Ammon's horn (tissue), 1 donor: ENCODE results near the gene SAMD4A.
"Not testable (repeated sequence)": the region's sequence is repeated elsewhere in the genome, so short reads cannot be mapped to it uniquely, and the experiment has no call there.

ENCODE experiments used
- DNase-seq: peaks from one replicate; pipeline ENCODE4 v3.0.0-alpha.2; 2016; ENCODE audit warnings: low spot score

Gene SAMD4A

DNA sequence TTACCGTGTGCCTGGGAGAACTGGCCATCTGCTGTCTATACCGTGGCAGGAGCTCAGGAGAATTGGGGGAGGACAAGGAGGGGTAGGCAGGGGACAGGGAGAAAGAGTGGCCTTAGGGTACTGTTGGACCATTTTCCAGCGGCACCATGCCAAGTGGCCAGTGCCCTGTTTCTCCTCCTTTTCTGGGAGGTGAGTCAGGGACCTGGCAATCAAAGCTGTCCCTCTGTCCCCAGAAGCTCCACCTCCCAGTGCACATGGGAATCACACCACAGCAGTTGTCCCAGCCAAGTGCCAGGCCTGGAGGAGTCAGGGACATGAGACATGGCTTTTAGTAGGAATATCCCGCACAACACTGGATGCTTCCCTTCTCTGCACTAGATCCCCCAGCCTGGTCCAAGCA is 217.7 kb downstream of the SAMD4A start:
- no peak for DNase-seq

- DNase-seq, result no peak
These were observed 218.3 kb downstream of the SAMD4A start for GRCh38 chr14:54785136-54785777.

DNA sequence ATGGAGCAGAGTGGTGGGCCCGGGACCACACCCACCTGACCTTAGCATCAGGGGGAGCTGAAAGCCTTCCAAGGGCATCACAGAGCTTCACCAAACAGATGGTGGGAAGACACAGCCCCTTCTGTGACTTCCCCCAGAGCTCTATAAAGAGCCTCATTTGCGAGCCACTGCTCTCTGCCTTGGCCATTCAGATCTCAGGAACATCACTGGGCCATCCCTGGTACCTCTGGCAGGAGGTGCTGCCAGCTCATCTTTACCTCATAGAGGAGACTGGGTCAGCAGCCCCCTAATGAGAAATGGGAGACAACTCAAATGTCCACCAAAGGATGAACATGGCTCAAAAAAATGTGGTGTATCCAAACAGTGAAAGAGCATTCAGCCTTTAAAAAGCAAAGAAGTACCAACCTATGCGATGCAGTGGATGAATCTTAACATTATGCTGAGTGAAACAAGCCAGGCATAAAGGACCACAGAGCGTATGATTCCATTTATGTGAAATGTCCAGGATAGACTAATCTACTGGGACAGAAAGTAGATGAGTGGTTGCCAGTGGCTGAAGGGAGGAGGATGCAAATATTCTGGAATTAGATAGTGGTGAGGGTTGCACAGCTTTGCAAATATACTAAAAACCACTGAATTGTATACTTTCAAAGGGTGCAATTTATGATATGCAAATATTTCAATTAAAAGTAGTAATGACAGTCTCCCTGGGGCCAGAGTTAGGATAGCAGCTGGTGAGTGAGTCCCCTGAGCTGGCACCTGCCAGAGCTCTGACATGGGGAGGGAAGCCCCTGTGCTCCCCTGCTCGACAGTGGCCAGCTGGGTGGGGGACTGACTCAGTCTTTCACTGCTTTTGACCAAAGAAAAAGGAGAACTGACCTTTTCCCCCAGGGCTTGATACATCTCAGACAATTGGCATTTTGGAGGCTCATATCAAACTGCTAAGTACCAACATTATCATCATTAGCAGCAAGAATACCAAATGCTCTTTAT is 219.1 kb downstream of the SAMD4A start:
- no peak for DNase-seq

DNA sequence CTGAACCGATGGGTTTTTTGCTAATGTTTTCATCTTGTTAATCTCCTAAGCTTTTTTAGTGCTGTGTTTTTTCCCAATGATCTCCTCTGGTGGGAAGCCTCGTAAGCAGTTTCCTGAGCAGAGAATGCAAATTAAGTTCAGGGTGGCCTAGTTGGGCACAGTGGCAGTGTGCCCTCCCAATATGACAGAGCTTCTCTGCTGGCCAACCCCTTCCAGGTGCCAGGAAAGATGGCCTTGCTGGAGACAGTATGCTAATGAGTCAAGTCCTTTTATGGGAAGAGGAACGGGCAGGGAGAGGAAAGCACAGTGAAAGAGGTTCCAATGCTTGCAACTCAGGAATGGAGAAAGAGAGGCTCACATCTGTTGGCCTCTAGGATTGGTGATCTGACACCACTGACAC is 219.9 kb downstream of the SAMD4A start:
- DNase-seq, result no peak

GRCh38 chr14:54787261-54787660 is 220.3 kb downstream of the SAMD4A start:
- DNase-seq, result no peak

DNA sequence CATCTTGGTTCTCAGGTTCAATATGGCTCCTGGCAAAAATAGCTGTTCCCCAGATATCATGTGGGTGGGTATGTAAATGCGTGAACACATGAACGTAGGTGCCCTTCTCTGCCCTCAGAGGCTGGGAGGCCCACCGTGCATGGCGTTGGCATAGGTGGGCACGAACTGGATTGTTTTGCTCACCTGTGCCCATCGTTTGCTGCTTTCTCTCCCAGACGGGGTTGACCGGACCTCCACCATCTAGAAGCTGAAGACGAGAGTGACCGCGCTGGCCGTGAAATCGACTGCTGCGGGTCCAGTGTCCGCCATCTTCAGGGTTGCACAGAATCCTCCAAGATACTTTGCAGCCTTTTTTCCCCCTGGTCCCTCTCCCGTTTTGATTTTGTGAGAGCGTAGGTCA is 221.8 kb downstream of the SAMD4A start:
- DNase-seq, result no peak

- no peak for DNase-seq
These were observed 222.2 kb downstream of the SAMD4A start for GRCh38 chr14:54789166-54789565.

DNA sequence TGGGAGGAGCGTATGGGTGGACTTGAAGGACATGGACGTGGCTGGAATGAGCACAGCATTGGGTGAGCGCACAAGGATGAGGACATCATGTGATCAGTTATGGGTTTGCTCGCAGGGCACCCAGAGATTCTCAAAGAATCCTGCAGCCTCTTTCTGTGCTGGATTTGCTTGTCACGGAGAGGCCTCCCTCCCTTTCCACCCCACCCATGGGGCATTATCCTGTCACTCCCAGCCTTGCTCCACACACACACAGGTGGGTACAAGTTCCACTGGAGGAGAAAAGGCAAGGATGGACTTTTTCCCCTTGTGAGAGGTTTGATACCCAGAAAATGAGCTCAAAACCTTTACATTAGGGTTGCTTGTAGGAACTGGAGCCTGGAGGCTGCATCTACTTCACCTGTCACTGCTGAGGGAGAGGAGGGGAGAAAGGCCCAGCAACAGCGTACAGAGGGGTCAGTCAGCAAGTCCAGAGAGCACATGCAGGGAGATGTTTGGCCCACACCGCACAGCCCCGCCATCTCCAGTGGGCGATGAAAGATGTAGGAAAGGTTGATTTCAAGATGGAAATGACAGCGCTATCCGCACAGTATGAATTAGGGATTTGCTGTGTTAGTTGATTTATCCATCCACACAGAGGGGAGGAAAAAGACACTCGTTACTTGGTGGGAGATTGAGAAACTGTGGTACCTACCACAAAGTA is 223.0 kb downstream of the SAMD4A start:
- no peak for DNase-seq

- no peak for DNase-seq
These were observed 224.1 kb downstream of the SAMD4A start for GRCh38 chr14:54791001-54791400.

DNA sequence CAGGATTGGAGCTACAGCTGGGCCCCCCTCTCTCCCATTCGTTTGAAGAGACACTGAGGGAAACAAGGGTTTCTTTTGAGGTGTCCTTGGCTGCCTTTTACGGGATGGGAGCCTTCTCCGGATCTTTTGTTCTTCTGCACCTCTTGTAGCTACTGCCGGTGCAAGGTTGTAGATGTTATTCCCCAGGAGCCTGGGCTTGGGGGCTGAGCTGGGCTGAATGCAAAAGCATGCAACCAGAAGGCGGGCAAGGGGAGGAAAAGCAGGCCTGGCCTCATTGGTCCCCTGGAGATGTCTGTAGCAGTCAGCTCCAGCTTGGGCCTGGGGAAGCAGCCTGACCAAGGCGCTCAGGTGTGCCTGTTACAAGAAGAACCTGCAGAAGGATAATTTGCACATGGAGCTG is 225.4 kb downstream of the SAMD4A start:
- DNase-seq, result no peak

- DNase-seq, result no peak
These were observed 227.2 kb downstream of the SAMD4A start for GRCh38 chr14:54794159-54794558.

DNA sequence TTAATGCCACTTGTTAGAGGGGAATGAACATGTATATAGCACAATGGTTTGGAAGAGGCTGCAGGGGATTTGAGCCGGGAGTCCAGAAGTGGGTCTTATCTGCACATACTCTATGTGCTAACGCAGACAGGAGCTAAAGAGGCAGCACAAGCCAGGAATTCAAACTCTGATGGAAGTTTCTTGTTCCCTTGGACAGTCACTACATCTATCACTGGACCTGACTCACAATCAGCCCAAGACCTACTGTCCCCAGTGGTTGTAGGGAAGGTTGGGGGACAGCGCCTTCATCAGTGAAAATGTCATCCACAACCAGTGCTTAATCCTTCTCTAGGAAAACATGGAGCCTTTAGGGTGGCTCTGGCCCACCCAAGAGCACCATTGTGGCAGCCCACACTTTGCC is 227.9 kb downstream of the SAMD4A start:
- DNase-seq, result no peak

DNA sequence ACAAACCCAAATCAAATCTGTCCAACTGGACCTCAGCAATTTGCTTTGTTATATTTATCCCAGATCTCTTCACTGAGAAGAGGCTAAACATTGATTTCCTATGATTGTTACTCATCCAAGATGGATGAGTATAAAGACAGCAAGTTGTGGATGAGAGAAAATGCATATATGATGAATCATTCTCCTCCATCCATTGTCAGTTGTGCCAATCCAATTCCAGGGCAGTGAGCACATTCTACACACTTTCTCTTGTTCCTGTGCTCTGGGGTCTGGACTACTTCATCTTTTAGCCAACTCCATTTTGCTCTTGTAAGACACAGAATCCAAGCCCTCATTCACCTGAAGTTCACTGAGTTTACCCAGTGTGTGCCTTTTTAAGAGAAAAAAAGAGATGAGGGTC is 230.0 kb downstream of the SAMD4A start:
- no peak for DNase-seq

DNA sequence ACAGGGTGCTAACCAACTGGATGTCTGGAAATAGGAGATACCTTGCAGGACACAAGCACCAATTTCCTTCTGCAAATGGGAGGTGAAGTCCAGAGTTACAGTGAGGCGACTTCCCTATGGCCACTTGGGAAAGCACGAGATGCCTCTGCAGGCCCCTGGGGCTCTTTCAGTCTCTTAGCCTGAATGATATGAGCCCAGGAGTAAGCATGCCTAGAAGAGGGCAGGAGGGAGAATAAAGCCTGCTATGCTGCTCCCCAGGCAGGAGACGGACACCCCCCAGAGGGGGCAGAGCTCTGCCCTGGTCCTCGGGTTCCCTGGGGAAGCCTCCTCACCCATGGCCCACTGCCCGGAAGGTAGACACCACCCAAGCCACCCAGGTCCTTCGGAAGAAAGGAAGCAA is 230.6 kb downstream of the SAMD4A start:
- no peak for DNase-seq

GRCh38 chr14:54797986-54798385 is 231.1 kb downstream of the SAMD4A start:
- no peak for DNase-seq

DNA sequence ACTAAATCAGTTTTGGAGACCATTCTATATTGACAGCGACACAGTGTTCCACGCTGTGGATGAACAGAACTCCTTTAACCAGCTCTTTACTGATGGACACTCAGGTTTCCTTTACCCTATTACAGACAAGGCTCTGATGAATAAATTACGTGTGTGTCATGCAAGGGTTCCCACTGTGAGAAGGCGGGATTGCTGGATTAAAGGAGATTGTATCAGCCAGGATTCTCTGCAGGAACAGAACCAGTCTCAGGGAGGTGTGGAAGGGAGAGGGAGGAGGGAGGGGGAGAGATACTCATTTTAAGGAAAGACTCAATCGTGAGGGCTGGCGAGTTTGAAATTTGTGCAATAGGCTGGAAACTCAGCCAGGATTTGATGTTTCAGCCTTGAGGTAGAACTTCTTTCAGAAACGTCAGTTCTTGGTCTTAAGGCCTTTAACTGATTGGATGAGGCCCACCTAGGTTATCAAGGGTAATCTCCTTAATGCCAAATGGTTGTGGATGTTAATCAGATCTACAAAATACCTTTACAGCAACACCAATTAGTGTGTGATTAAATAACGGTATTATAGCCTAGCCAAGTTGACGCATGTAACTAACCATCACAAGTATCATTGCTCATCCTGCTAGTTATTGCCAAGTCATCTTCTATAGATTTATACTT is 231.7 kb downstream of the SAMD4A start:
- DNase-seq, result no peak

- DNase-seq, result not testable (repeated sequence)
These were observed 234.6 kb downstream of the SAMD4A start for GRCh38 chr14:54801482-54801881.

DNA sequence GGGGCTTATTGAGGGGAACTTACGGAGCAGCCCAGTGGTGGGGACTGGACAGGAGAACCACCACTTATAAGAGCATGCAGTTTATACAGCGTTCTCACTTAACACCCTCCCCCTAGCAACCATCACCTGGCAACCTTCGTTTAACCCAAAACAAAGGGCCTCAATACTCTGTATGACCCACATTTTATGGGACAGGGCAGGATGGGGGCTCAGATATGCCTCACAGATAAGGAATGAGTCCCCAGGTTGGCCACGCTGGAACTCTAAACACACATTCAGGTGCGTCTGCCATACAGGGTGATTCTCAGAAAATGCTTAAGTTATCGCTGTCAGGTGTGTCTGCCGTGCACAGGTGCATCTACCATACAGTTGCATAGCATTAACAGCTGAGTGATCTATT is 236.5 kb downstream of the SAMD4A start:
- no peak for DNase-seq

GRCh38 chr14:54803926-54804537 is 237.1 kb downstream of the SAMD4A start:
- no peak for DNase-seq

- DNase-seq, result no peak
These were observed 237.7 kb downstream of the SAMD4A start for GRCh38 chr14:54804538-54805041.

- DNase-seq, result no peak
These were observed 238.1 kb downstream of the SAMD4A start for GRCh38 chr14:54805070-54805444.
